ENCODE measurements around the gene AFF1.
"Not testable (repeated sequence)": the region's sequence is repeated elsewhere in the genome, so short reads cannot be mapped to it uniquely, and the experiment has no call there.

The AFF1 gene

DNA sequence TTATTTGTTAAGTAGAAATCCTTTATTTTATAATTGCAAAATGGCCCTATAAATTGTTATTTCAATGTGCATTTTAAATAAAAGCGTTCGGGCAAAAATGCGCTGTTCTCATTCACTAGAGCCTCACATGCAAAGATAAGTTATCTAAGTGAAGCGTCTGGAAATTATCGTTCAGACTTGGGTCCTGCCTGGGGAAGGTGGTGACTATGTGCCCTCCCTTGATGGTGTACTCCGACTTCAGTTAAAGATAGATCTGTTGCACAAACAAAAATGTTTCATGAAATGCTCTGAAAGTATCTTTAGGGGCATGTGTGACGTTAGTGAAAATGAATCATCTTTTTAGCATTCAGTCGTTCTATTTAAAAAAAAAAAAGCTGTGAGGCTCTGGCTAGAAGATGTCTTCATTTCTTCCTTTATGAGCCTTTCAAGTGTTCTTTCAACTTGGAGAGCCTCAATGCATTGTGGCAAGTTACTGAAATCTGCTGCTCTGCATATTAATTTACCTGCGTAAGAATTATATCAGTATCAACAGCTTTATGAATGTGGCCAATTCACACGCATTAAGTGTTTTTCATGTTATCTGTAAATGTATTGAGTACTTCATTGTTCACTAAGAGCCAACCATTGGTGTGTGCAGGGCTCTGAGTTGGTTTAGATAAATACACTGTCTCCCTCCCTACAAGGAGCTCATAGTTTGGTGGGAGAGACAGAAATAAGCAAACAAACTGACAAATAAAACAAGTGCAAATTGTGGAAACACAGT, 83.0 kb downstream of the AFF1 start:
- no peak for DNase-seq

DNA sequence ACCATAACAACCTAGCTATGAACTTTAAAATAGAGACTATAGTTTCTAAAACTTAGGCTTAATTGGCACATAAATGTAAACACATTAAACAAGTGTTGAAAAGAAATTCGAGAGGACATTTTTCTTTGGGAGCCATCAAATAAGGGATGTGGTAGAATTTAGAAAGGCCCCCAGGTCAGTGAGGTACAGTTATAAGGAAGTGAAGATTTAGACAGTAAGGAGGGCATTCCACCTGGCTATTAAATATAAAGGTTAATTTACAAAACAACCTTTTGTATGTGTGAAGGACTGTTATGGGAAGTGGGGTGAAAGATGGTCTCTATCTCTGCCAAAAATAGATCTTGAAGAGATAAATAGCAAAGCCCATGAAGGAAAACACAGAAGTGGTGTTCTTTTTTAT, 83.9 kb downstream of the AFF1 start:
- DNase-seq = no peak

- DNase-seq = no peak
Measured at GRCh38 chr4:87019246-87019791, 84.5 kb downstream of the AFF1 start.

DNA sequence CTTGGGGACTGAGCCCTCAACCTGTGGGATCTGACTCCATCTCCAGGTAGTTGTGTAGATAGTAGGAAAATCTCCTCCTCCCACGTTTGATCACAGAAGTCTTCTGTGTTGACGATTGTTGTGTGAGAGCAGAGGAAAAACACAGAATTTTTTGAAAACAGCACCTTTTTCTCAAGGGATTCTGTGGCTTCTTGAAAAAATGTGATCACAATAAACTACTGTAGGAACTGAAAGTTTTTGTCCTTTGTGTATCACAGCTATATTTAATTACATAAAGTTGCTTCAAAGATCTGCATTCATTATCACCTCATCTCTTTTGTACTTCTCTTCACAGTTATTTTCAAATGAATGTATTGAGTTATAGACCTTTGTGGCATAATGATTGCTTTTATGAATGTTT, 85.1 kb downstream of the AFF1 start:
- DNase-seq = no peak

DNA sequence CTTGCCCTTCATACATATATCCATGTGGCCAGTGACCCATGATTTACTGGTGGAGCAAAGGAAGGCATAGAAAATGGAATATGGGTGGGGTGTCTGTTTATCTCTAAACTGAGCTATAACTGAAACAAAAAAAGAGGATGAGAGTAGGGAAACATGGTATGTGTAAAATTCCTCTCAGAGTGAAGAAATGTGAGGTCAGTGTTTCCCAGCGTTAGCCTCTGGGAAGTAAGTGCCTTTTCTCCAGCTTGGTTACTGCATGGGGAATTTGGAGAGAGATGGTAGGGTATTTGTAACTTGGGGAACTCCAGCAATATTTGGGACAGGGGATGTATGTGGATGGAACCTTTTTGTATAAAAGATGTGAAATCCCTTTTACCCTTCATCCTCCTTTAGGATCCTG, 89.4 kb downstream of the AFF1 start:
- DNase-seq = no peak

DNA sequence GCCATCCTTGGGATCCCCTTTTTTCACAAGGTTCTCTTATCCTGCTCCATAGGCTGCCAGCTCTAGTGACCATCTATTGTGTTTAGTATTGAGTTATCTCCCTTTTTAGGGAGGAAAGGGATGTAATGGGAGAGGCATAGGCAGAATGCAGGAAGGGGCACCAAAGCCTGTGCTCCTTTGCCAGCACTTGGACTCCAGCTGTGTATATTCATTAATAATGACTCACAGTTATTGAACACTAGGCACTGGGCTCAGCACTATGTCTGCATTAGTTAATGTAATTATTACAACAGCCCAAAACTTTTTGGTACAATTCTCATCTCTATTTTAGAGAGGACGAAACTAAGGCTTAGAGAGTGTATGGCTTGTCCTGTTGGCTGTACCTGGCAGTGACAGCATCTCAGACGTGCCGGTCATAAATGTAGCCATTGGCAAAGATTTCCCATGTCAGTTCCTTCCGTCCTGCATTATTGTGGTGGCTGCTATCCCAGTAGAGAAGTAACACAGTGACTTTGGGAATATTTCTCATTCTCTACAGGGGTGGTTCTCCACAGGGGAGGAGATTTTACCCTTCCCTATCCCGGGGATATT, 90.3 kb downstream of the AFF1 start:
- no peak for DNase-seq

DNA sequence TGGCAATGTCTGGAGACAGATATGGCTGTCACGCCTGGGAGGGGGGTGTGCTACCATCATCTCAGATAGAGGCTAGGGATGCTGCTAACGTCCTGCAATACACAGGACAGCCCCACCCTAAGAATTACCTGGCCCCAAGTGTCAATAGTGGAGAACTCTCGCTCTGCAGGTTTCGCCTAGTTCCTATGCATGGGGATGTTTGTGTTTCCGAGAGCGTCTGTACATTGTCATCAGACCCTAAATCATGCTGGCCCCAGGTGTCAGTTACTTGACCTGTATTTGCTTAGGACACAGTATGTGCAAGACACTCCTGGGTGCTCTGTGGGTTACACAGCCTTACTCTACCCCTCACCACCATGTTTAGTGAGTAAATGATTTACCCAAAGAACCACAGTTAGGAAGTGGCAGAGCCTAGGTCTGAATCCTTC, 90.8 kb downstream of the AFF1 start:
- no peak for DNase-seq

GRCh38 chr4:87026800-87027495, 92.1 kb downstream of the AFF1 start:
- no peak for DNase-seq

DNA sequence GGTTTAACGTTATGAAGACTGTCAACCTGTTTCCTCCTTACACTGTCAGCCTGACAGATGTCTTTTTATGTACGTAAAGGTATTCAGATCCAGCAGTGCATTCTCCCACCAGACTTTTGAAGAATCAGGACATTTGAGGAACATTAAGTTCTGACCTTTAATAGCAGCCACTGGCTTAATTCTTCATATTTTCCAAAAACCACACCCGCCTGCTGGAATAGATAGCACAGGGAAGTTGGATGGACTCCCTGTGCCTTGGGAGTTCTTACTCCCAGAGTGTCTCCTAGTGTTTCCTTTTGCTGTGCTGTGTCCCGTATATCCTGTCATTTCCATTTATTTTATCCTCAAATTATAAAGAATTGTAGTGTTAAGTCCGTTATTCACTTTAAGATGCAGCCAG, 94.5 kb downstream of the AFF1 start:
- no peak for DNase-seq

DNA sequence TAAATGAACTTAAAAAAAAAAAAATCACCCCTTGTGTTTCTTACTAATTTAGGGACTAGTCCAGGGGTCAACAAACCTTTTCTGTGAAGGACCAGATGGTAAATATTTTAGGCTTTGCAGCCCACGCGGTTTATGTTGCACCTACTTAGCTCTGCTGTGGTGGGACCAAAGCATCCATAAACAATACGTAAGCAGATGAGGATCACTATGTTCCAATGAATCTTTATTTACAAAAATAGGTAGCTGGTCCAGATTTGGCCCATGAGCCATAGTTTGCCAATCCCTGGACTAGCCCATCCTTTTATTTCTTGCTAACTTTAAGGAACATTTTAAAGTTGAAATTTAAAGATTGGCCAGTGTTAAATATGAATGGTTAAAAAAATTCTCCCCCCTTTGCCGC, 95.3 kb downstream of the AFF1 start:
- no peak for DNase-seq

DNA sequence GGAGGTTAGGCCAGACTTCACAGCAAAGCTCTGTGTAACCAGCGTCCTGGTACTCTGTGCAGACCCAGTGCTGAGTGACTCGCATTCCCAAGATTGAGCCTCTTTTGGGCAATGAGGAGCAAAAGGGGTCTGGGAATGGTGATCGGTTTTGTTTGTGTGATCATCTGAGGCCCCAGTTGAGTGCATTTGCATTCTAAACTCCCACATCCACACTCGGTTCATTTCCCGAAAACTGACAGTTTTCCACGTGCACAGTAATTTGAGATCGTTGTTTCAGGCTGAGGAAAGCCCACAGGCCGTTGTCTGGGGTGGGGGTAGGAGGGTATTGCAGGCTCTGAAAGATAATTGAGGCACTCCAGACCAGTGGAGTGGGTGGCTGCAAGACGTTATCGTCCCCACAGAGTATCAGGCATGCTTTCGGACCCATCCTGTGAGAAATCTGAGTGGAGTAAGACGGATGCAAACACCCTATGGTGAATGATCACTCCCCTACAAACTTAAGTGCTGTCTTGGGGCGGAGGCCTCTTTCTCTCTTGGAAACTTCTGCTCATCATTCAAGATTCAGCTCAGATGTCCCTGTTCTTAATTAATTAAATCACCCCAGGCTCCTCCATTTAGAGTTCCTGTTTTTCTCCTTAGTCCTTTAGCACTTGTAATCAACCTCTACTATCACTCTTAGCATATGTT, 96.1 kb downstream of the AFF1 start:
- no peak for DNase-seq

- no peak for DNase-seq
Measured at GRCh38 chr4:87031920-87032319, 97.1 kb downstream of the AFF1 start.

- DNase-seq = no peak
Measured at GRCh38 chr4:87032884-87033533, 98.2 kb downstream of the AFF1 start.

- DNase-seq = no peak
Measured at GRCh38 chr4:87033902-87034301, 99.1 kb downstream of the AFF1 start.

- no peak for DNase-seq
Measured at GRCh38 chr4:87034527-87034926, 99.7 kb downstream of the AFF1 start.

DNA sequence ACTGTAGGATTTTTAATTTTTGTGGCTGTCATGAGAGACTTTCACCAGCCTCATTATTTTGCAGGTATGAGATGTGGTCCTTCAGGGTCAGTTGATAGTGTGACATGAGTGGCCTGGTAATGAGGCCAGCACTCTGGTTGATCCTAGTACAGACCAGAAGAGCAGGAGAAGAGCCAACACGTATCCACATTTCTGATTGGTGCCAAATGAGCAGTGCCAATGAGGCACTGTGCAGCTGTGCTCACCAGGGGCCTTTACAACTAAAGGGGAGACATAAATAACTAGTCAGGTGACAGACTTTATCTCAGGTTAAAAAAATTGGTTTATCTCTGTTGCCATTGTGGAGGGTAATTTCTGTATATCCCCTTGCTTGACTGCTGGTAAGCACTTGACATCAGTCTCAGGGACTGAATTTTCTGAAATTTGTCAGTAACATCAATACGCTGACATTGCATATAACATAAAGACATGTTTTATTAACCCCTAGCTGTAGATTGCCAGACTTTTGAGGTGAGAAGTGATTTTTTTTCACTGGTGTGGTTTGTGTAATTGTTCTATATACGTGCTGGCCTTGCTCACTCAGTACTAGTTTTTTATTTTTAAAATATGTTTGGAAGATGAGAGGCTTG, 101.2 kb downstream of the AFF1 start:
- no peak for DNase-seq

GRCh38 chr4:87036713-87037112, 101.9 kb downstream of the AFF1 start:
- no peak for DNase-seq

DNA sequence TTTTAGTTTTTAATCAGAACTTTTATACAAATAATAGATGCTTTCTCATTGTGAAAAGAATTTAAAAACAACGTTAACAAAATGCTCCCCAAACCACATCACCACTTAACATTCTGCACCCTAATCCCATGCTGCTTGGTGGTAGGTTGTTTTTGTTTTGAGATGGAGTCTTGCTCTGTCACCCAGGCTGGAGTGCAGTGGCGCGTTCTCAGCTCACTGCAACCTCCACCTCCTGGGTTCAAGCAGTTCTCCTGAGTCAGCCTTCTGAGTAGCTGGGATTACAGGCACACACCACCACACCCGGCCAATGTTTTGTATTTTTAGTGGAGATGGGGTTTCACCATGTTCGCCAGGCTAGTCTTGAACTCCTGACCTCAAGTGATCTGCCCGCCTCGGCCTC, 102.4 kb downstream of the AFF1 start:
- not testable (repeated sequence) for DNase-seq

DNA sequence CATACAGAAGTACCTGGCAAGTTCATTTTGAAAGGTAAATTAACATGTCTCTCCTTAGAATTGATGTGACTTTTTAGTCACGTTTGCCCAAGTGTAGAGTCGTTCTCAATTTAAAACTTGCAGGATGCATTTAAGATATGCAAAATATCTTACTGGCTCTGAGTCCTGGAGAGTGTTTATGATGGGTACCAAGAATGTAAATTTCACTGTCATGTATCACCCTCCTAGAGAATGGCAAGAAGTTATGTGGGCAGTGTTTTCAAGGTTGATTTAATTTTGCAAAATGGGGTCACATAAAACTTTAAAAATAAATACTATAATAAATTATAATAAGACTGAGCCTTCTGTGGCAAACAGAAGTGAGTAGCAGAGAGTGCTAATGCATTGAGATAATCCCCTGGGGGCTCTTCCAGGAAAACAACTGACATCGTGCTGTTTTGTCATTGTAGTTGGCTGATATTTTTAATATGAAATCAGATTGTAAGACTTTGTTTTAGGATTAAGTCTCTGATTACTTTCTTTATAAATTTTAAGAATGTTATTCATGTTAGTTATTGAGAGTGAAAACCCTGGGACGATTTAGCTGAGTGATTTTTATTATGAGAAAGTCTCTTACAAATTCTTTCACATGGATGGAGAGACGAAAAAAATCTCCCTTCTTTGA, 103.0 kb downstream of the AFF1 start:
- DNase-seq = no peak

GRCh38 chr4:87038837-87039615, 104.2 kb downstream of the AFF1 start:
- peak; percentile 26 for DNase-seq

- no peak for DNase-seq
Measured at GRCh38 chr4:87041141-87041540, 106.3 kb downstream of the AFF1 start.
